ENCODE data around the gene IFNGR2. TPM values are rescaled to one million over a fixed set of nuclear protein-coding genes. Genes with fewer than 3 reads are reported as not detected.
A peak's percentile ranks its signal among the peaks of the same experiment; 100 is the strongest.

The IFNGR2 gene
- polyA plus RNA-seq, 1 of the 3 experiments (the other 2 are of a cell fraction), result 92.4 TPM

DNA sequence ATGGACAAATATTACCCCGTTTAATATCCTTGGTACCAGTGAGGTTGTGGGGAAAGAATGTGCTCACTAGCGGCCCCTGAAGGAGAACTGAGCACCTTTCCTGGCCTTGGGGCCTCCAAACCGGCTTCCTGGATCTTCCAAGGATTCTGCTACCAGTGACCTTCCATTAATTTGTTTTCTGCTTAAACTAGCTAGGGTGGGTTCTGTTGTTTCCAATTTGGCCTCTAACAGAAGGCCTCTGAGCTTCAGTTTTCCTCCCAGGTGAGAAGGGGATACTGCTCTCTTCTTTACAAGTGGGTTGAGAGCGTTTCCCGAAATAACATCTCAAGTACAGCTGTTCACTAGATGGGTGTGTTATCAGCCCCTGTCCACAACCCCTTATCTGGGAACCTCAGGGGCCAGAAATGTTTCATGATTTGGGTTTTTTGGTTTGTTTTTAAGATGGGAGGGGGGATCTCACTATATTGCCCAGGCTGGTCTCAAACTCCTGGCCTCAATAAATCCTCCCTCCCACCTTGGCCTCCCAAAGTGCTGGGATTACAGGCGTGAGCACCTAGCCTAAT lies 16.9 kb upstream of the IFNGR2 start:
- no peaks in the 10 kb centered on the region for H3K36me3 ChIP-seq (replicated peaks in 1 of 2; ENCODE audit: control insufficient read depth in 1 of 2, insufficient read depth in 2 of 2, low read length in 1 of 2)
- no peaks in the 10 kb centered on the region for H3K9me2 ChIP-seq
- no peaks in the 10 kb centered on the region for H4K20me1 ChIP-seq (ENCODE audit: insufficient read depth)
- TF ChIP-seq, protein P1, sequence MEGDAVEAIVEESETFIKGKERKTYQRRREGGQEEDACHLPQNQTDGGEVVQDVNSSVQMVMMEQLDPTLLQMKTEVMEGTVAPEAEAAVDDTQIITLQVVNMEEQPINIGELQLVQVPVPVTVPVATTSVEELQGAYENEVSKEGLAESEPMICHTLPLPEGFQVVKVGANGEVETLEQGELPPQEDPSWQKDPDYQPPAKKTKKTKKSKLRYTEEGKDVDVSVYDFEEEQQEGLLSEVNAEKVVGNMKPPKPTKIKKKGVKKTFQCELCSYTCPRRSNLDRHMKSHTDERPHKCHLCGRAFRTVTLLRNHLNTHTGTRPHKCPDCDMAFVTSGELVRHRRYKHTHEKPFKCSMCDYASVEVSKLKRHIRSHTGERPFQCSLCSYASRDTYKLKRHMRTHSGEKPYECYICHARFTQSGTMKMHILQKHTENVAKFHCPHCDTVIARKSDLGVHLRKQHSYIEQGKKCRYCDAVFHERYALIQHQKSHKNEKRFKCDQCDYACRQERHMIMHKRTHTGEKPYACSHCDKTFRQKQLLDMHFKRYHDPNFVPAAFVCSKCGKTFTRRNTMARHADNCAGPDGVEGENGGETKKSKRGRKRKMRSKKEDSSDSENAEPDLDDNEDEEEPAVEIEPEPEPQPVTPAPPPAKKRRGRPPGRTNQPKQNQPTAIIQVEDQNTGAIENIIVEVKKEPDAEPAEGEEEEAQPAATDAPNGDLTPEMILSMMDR (IDR thresholded peaks at IDR 0.05), result peak; percentile 42
- no peak for TF ChIP-seq RXRA (IDR thresholded peaks at IDR 0.05; ENCODE audit: borderline replicate concordance, low read depth)
- no peak overlapping the region for H3K4me3 ChIP-seq (ENCODE audit: low read depth in 2 of 2, low read length in 1 of 2)
- CTCF ChIA-PET, result interaction anchor here (1.1 to 2.8 kb wide), 7 partner anchors 10 to 190 kb away, joined by 3 to 11 read pairs (median 4); no protein-coding TSS in a partner anchor
- no peak overlapping the region; the same call in 1 of the 2 replicates for H2AFZ ChIP-seq (ENCODE audit: low read depth)
- H3K4me1 ChIP-seq (ENCODE audit: control insufficient read depth in 1 of 2, insufficient read depth in 2 of 2, low read depth in 1 of 2, low read length in 1 of 2), result peaks cover 0 to 8% of the 10 kb centered on the region in 2 experiments; a peak in 2 of 4 replicates
- WGBS (ENCODE audit: low lambda C conversion rate), result 86% methylated on average over 6 of the region's 6 CpGs
- no peak for DNase-seq
- no peak overlapping the region for H3K9ac ChIP-seq
- no peak overlapping the region for H3K27ac ChIP-seq (ENCODE audit: low read depth in 2 of 2, low read length in 1 of 2)
- no peak overlapping the region for H3K4me2 ChIP-seq
- POLR2A ChIA-PET, result no interaction called here
- no peaks in the 10 kb centered on the region for H3K79me2 ChIP-seq (ENCODE audit: insufficient read depth)
- no peaks in the 10 kb centered on the region for H3K27me3 ChIP-seq (ENCODE audit: insufficient read depth)
- H3F3A ChIP-seq (replicated peaks; ENCODE audit: insufficient read depth), result peaks cover 9% of the 10 kb centered on the region
- H3K9me3 ChIP-seq, result no peaks in the 10 kb centered on the region

DNA sequence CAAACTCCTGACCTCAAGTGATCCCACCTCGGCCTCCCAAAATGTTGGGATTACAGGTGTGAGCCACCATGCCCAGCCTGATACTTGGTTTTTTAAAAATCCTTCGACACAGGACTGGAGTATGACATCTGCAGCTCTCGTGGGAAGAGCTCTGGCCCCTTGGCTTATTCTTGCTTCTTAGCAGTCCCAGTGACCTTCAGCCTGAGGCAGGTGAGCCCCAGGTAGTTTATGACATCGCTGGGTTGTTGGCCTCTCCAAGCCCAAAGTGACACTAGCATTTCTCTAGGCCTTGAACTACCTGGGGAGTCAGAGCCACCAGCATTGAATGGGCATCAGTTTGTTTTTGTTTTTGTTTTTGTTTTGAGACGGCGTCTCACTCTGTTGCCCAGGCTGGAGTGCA lies 15.9 kb upstream of the IFNGR2 start:
- H2AFZ ChIP-seq (ENCODE audit: low read depth), result no peak overlapping the region
- CTCF ChIA-PET, result interaction anchor here (1.0 to 2.8 kb wide), 3 partner anchors 26 to 191 kb away, joined by 3 to 9 read pairs (median 3); no protein-coding TSS in a partner anchor

More for the DNA sequence above, 15.9 kb upstream of the IFNGR2 start:
- Histone ChIP-seq H3F3A (replicated peaks; ENCODE audit: insufficient read depth) (peaks cover 9% of the 10 kb centered on the region), H3K4me1 (ENCODE audit: control insufficient read depth in 1 of 2, insufficient read depth in 2 of 2, low read depth in 1 of 2, low read length in 1 of 2) (peaks cover 0 to 8% of the 10 kb centered on the region in 2 experiments; a peak in 2 of 4 replicates), H3K9me3 (no peaks in the 10 kb centered on the region), H3K4me2 (no peak overlapping the region), H3K9me2 (no peaks in the 10 kb centered on the region), H3K4me3 (ENCODE audit: low read depth in 2 of 2, low read length in 1 of 2) (no peak overlapping the region), H3K36me3 (replicated peaks in 1 of 2; ENCODE audit: control insufficient read depth in 1 of 2, insufficient read depth in 2 of 2, low read length in 1 of 2) (no peaks in the 10 kb centered on the region), H3K27me3 (ENCODE audit: insufficient read depth) (no peaks in the 10 kb centered on the region), H4K20me1 (ENCODE audit: insufficient read depth) (no peaks in the 10 kb centered on the region), H3K9ac (no peak overlapping the region), H3K79me2 (ENCODE audit: insufficient read depth) (no peaks in the 10 kb centered on the region), H3K27ac (ENCODE audit: low read depth in 2 of 2, low read length in 1 of 2) (no peak overlapping the region)
- no peak for DNase-seq
- 80% methylated on average over 6 of the region's 6 CpGs for WGBS (ENCODE audit: low lambda C conversion rate)
- POLR2A ChIA-PET, result no interaction called here
- TF ChIP-seq RXRA (IDR thresholded peaks at IDR 0.05; ENCODE audit: borderline replicate concordance, low read depth), result no peak
- no peak for TF ChIP-seq TEAD4 (IDR thresholded peaks at IDR 0.05; ENCODE audit: borderline replicate concordance, insufficient read depth)
- TF ChIP-seq RAD21 (IDR thresholded peaks at IDR 0.05; ENCODE audit: low read length), result no peak
- TF ChIP-seq, protein P2, sequence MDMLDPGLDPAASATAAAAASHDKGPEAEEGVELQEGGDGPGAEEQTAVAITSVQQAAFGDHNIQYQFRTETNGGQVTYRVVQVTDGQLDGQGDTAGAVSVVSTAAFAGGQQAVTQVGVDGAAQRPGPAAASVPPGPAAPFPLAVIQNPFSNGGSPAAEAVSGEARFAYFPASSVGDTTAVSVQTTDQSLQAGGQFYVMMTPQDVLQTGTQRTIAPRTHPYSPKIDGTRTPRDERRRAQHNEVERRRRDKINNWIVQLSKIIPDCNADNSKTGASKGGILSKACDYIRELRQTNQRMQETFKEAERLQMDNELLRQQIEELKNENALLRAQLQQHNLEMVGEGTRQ (IDR thresholded peaks at IDR 0.05; ENCODE audit: borderline replicate concordance, low read depth, low read length), result no peak
- no peak for TF ChIP-seq RCOR1 (IDR thresholded peaks at IDR 0.05; ENCODE audit: low read length)
- TF ChIP-seq, protein P3, sequence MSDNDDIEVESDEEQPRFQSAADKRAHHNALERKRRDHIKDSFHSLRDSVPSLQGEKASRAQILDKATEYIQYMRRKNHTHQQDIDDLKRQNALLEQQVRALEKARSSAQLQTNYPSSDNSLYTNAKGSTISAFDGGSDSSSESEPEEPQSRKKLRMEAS (IDR thresholded peaks at IDR 0.05; ENCODE audit: low read depth), result no peak
- no peak for TF ChIP-seq TAF1 (IDR thresholded peaks at IDR 0.05; ENCODE audit: borderline replicate concordance, low read depth, low read length)
- TF ChIP-seq RFX5 (IDR thresholded peaks at IDR 0.05; ENCODE audit: low read length), result no peak
- TF ChIP-seq, protein P4, sequence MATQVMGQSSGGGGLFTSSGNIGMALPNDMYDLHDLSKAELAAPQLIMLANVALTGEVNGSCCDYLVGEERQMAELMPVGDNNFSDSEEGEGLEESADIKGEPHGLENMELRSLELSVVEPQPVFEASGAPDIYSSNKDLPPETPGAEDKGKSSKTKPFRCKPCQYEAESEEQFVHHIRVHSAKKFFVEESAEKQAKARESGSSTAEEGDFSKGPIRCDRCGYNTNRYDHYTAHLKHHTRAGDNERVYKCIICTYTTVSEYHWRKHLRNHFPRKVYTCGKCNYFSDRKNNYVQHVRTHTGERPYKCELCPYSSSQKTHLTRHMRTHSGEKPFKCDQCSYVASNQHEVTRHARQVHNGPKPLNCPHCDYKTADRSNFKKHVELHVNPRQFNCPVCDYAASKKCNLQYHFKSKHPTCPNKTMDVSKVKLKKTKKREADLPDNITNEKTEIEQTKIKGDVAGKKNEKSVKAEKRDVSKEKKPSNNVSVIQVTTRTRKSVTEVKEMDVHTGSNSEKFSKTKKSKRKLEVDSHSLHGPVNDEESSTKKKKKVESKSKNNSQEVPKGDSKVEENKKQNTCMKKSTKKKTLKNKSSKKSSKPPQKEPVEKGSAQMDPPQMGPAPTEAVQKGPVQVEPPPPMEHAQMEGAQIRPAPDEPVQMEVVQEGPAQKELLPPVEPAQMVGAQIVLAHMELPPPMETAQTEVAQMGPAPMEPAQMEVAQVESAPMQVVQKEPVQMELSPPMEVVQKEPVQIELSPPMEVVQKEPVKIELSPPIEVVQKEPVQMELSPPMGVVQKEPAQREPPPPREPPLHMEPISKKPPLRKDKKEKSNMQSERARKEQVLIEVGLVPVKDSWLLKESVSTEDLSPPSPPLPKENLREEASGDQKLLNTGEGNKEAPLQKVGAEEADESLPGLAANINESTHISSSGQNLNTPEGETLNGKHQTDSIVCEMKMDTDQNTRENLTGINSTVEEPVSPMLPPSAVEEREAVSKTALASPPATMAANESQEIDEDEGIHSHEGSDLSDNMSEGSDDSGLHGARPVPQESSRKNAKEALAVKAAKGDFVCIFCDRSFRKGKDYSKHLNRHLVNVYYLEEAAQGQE (IDR thresholded peaks at IDR 0.05; ENCODE audit: low read depth, low read length), result no peak
- TF ChIP-seq, protein P5, sequence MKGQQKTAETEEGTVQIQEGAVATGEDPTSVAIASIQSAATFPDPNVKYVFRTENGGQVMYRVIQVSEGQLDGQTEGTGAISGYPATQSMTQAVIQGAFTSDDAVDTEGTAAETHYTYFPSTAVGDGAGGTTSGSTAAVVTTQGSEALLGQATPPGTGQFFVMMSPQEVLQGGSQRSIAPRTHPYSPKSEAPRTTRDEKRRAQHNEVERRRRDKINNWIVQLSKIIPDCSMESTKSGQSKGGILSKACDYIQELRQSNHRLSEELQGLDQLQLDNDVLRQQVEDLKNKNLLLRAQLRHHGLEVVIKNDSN (IDR thresholded peaks at IDR 0.05; ENCODE audit: borderline replicate concordance, low read depth), result no peak
- TF ChIP-seq GATA2 (CRISPR knock-in tag; IDR thresholded peaks at IDR 0.05), result no peak
- no peak for TF ChIP-seq SIN3A (IDR thresholded peaks at IDR 0.05; ENCODE audit: borderline replicate concordance, low read depth, low read length)
